Fibroblast of skin of right biceps (primary cell): ENCODE measurements around the gene GPNMB.
"Not testable (repeated sequence)": the region's sequence is repeated elsewhere in the genome, so short reads cannot be mapped to it uniquely, and the experiment has no call there.

Experiments used
- DNase-seq: peaks from one replicate; pipeline ENCODE4 v3.0.0-alpha.2; 2013

GPNMB gene

DNA sequence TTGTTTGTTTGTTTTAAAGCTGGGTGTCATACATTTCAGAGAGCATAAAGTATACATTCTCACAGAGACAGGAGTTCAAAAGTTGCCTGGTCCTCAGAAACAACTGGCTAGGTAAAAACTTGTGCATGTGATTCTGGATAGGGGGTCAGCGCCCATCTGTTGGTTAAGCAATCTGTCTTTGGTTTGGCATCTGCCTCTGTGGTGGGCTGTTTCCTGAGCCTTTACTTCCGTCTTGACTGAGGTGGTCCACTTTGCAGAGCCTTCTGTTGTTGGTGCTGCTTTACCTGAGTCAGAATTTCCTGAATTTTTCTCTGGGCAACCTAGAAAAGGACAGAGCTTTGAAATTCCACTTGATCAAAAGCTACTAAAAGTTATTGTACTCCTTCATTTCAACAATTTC lies 65.6 kb downstream of the GPNMB start:
- DNase-seq, result not testable (repeated sequence)

DNA sequence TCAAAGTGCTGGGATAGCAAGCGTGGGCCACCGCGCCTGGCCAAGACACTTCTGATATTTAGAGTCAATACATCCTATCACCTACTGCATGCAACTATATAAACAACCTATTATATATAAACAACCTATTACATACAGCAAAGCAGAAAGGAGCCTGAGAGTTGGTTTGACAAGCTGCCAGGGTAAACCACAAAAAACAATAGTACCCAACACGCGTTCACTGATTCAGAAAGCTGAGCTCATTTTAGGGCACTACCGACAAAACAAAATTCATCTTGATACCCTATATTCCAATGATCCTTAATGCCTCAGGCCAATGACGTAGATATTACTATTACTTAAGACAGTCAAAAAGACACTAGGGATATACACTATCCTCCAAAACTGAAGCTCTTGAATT lies 68.8 kb downstream of the GPNMB start:
- DNase-seq, result no peak
